Measurements from ENCODE around the gene PID1. TPM values are rescaled to one million over a fixed set of nuclear protein-coding genes. Genes with fewer than 3 reads are reported as not detected.

The PID1 gene
- total RNA-seq, 4 donors from 2014 or later = 14.5 to 49.7 (median 20.7) TPM

DNA sequence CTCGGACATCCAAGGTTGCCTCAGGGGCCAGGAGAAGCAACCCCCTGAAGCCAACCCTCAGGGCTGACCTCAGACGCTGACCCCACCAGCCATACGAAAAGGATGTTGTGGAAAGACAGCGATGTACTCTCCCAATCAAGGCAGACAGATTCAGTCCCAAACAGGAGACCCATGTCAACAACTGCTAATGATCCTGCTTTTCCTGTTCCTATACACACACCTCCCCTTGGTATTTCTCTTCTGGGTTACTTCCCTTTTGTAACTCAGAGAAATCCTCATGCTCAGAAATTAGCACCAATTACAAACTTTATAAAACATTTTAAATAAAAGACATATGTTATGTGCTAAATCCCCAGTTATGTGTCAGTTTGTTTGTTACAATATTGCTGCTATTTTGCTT is 120.8 kb downstream of the PID1 start:
- WGBS, 2 donors = 54 to 62% methylated on average over 4 of the region's 4 CpGs
- no peak for DNase-seq
- H3K27ac ChIP-seq = no peak overlapping the region
- TF ChIP-seq POLR2A (IDR thresholded peaks at IDR 0.05) (no peak), CTCF (IDR thresholded peaks at IDR 0.05) (no peak)
- H3K27me3 ChIP-seq = no peaks in the 10 kb centered on the region
- no peaks in the 10 kb centered on the region for H3K4me1 ChIP-seq
- H3K36me3 ChIP-seq = no peaks in the 10 kb centered on the region
- intact Hi-C loops (cut with DNase I) = no loop called here
- no peak overlapping the region for H3K4me3 ChIP-seq (replicated peaks in 1 of 3)
- no peaks in the 10 kb centered on the region for H3K9me3 ChIP-seq

DNA sequence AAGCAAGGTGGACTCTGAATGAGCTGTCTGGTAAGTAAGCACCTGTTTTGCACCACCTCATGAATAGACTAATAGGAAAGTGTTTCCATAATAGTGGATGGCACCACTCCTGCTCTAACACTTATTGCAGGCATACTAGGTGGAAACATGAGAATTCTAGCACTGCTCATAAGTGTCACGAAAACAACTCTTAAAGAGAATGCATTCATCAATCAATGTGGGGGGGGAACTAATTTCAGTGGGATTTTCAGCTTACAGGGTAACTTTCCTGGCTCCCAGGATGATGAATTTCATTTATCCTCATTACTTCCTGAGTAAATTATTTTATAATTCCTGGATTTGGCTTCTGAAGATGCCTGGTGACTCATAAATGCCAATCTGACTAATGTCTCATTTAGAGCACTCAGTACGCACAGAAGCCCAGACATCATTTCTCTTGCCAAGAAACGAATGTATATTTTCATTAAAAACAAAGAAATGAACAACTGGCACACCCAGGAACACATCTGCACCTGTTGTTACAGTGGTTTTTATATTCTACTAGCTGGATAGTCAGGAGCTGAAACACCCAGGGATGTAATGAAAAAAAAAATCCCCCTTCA is 129.6 kb downstream of the PID1 start:
- 54 to 72% methylated on average over 3 of the region's 3 CpGs for WGBS, 2 donors
- intact Hi-C loops (cut with DNase I) = no loop called here
- Histone ChIP-seq H3K9me3 (no peaks in the 10 kb centered on the region), H3K27ac (no peak overlapping the region), H3K27me3 (no peaks in the 10 kb centered on the region), H3K4me3 (replicated peaks in 1 of 3) (no peak overlapping the region), H3K4me1 (no peaks in the 10 kb centered on the region), H3K36me3 (no peaks in the 10 kb centered on the region)
- no peak for DNase-seq
- TF ChIP-seq CTCF (IDR thresholded peaks at IDR 0.05) (no peak), POLR2A (IDR thresholded peaks at IDR 0.05) (no peak)

DNA sequence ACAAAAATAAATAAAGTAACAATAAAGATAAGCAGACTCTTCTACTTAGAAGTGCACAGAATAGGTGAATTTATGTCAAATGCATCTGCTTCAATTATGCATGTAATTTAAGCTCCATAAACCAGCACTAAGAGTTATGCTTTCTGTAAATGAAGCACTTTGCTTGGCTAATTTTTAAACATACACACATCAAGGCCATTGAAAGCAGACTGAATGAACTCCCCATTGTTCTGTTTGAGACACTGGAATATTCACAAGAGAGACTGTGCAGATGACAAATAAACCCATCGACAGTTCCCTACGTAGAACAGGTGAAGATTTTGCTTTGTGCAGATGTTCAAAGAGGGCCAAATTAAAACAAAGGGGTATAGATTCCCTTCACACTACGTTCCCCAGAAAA is 133.4 kb downstream of the PID1 start:
- Histone ChIP-seq H3K27ac (no peak overlapping the region), H3K4me3 (replicated peaks in 1 of 3) (no peak overlapping the region), H3K4me1 (no peaks in the 10 kb centered on the region), H3K27me3 (no peaks in the 10 kb centered on the region), H3K36me3 (no peaks in the 10 kb centered on the region), H3K9me3 (no peaks in the 10 kb centered on the region)
- 69 to 76% methylated on average over 3 of the region's 3 CpGs for WGBS, 2 donors
- intact Hi-C loops (cut with DNase I) = no loop called here
- no peak for TF ChIP-seq POLR2A (IDR thresholded peaks at IDR 0.05)
- no peak for TF ChIP-seq CTCF (IDR thresholded peaks at IDR 0.05)
- DNase-seq = no peak

- no peaks in the 10 kb centered on the region for H3K9me3 ChIP-seq
- TF ChIP-seq CTCF (IDR thresholded peaks at IDR 0.05) = no peak
- no peak for TF ChIP-seq POLR2A (IDR thresholded peaks at IDR 0.05)
- H3K4me1 ChIP-seq = no peaks in the 10 kb centered on the region
- no peak overlapping the region for H3K27ac ChIP-seq
- intact Hi-C loops (cut with DNase I) = no loop called here
- DNase-seq = no peak
- no peak overlapping the region for H3K4me3 ChIP-seq (replicated peaks in 1 of 3)
- 93 to 95% methylated on average over 2 of the region's 2 CpGs for WGBS, 2 donors
- H3K27me3 ChIP-seq = no peaks in the 10 kb centered on the region
- H3K36me3 ChIP-seq = no peaks in the 10 kb centered on the region
These were observed 134.0 kb downstream of the PID1 start for GRCh38 chr2:229137066-229137465.

DNA sequence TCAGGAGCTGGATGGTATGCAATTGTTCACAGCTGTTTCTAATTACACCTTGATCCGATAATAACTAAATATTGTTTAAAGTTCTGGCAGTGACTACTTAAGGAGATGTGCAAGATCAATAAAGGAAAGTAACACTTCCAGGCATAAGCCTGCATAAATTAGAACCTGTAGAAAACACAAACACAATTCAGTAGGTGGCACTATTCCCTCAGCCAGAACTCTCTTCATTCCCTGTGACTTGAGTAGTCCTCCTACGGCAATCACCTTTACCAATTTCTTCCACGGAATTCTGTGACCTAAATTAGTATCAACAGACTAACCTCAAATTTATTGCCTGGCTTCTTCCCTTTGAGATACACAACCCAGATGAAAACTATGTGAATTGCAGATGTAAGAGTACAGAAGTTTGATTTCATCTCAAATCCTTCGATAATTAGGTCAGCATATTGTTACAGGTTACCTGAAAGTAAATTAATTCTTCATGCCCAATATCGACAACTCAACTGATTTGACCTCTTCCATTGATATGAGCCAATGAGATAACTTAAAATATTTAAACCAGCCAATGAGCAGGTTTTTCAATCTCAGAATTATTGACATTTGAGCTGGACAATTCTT is 137.8 kb downstream of the PID1 start:
- Histone ChIP-seq H3K36me3 (no peaks in the 10 kb centered on the region), H3K4me1 (peaks cover 0 to 5% of the 10 kb centered on the region in 2 donors), H3K27ac (no peak overlapping the region), H3K9me3 (no peaks in the 10 kb centered on the region), H3K27me3 (no peaks in the 10 kb centered on the region), H3K4me3 (replicated peaks in 1 of 3) (no peak overlapping the region)
- DNase-seq = no peak
- 52 to 53% methylated on average over 5 of the region's 5 CpGs for whole genome bisulfite sequencing, 2 donors
- intact Hi-C loops (cut with DNase I) = no loop called here
- TF ChIP-seq CTCF (IDR thresholded peaks at IDR 0.05) (peak in 2 of 6 experiments; percentile 30 to 37), POLR2A (IDR thresholded peaks at IDR 0.05) (no peak)
